Loucy (cell line): ENCODE results near the gene OS9.

Source experiments
- H2AFZ ChIP-seq: fragments of 200-600 bp; sonication (generic); 2 replicates; pipeline ENCODE4 v1.6.0; 2016; ENCODE audit warnings: antibody characterized with exemption, mild to moderate bottlenecking, low read length, moderate library complexity
- H3F3A ChIP-seq: fragments of 200-600 bp; 2 replicates; pipeline ENCODE4 v1.6.0; 2016; ENCODE audit warnings: antibody characterized with exemption, low read depth, mild to moderate bottlenecking
- H3K27me3 ChIP-seq: fragments of 200-600 bp; sonication (generic); 2 replicates; pipeline ENCODE4 v1.6.1; 2014; ENCODE audit warnings: low read length, mild to moderate bottlenecking; ENCODE audit not compliant: insufficient read depth, poor library complexity, severe bottlenecking
- H3K36me3 ChIP-seq: fragments of 200-600 bp; sonication (generic); 2 replicates; pipeline ENCODE4 v1.6.1; 2016; ENCODE audit warnings: low read length; ENCODE audit not compliant: insufficient read depth
- H3K4me1 ChIP-seq: fragments of 200-600 bp; sonication (generic); 2 replicates; pipeline ENCODE4 v1.5.1; 2014; ENCODE audit warnings: low read length, mild to moderate bottlenecking; ENCODE audit not compliant: insufficient read depth, poor library complexity, severe bottlenecking
- H3K4me2 ChIP-seq: fragments of 200-600 bp; sonication (generic); 2 replicates; pipeline ENCODE4 v1.6.0; 2014; ENCODE audit warnings: antibody characterized with exemption, low read length, low read depth, mild to moderate bottlenecking; ENCODE audit not compliant: poor library complexity, severe bottlenecking
- H3K4me3 ChIP-seq: fragments of 200-600 bp; sonication (generic); 2 replicates; pipeline ENCODE4 v1.5.1; 2014; ENCODE audit warnings: low read length, mild to moderate bottlenecking, mixed read lengths; ENCODE audit not compliant: poor library complexity, severe bottlenecking
- H3K79me2 ChIP-seq: fragments of 200-600 bp; sonication (generic); 2 replicates; pipeline ENCODE4 v1.6.1; 2014; ENCODE audit warnings: low read length; ENCODE audit not compliant: insufficient read depth
- H3K9ac ChIP-seq: fragments of 200-600 bp; sonication (generic); 2 replicates; pipeline ENCODE4 v1.6.0; 2014; ENCODE audit warnings: mild to moderate bottlenecking, low read depth, low read length, moderate library complexity; ENCODE audit not compliant: poor library complexity, severe bottlenecking
- H3K9me2 ChIP-seq: fragments of 200-600 bp; sonication (generic); replicated peaks from 2 replicates; pipeline ENCODE4 v1.6.1; 2016; ENCODE audit warnings: low read depth, low read length, mixed read lengths
- H3K9me3 ChIP-seq: fragments of 200-600 bp; sonication (generic); 2 replicates; pipeline ENCODE4 v1.6.1; 2014; ENCODE audit warnings: mild to moderate bottlenecking, antibody characterized with exemption, low read length, low read depth; ENCODE audit not compliant: insufficient read depth
- H4K20me1 ChIP-seq: fragments of 200-600 bp; sonication (generic); 2 replicates; pipeline ENCODE4 v1.6.0; 2014; ENCODE audit warnings: antibody characterized with exemption, low read length, mild to moderate bottlenecking; ENCODE audit not compliant: insufficient read depth, poor library complexity, severe bottlenecking
- EZH2phosphoT487 ChIP-seq: fragments of 200-600 bp; IDR thresholded peaks from 2 replicates; pipeline ENCODE4 v1.6.1; 2018; ENCODE audit warnings: antibody characterized with exemption, mild to moderate bottlenecking, moderate library complexity, borderline replicate concordance
- TF ChIP-seq, protein P1 (sequence below): fragments of 200-600 bp; sonication (generic); conservative IDR thresholded peaks from 2 replicates; pipeline ENCODE4 v1.5.1; 2014; ENCODE audit warnings: mild to moderate bottlenecking, antibody characterized with exemption, low read length

Gene OS9

DNA sequence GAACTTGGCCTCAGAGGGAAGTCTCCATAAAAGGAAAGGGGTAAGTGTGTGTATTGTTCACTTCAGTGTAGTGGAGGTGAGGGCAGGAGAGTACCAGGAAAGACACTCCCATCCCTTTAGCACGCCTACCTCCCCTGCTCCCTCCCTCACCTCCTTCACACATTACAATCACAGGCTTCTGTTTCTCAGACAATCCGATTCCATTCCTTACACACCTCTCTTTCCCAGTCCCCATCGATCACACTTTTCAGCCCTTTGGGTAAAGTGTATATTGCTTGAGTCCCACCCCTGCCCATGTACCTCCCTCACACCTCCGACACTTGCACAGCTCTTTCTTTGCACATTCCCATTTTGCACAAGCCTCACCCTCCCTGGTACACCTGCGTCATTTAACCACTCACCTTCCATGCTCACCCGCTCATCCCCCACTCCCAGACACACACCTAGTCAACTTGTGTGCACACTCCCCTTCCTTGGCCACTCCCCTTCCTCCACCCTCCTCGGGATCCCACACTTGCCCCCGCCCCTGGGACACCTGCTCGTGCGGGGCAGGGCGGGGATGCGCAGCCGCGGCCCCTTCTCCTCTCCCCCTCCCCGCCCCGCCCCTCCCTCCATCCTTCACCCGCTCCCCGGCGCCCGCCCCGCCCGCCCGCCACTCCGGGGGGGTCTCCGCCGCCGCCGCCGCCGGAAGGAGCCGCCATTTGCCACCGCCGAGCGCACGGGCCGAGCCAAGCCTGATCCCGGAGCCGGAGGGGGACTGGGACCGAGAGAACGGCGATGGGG is 60.7 kb downstream of the OS9 start, which contains the start of gene MARCHF9:
TSS of gene MARCHF9 (plus strand) at position 693 of the 783 bp plus-strand sequence. CDS start 426 bp downstream, outside the sequence.
- Histone ChIP-seq H3K36me3 (no peaks in the 10 kb centered on the region; the same call in 1 of the 2 replicates), H4K20me1 (peaks cover 30% of the 10 kb centered on the region), H3K4me1 (peaks cover 41% of the 10 kb centered on the region), H3K27me3 (no peaks in the 10 kb centered on the region), H3K9me3 (no peaks in the 10 kb centered on the region), H3K4me2 (peak within 1 kb of the TSS; percentile 91), H3K4me3 (peak within 1 kb of the TSS; percentile 78), H3K79me2 (peaks cover 38% of the 10 kb centered on the region), H2AFZ (peak within 1 kb of the TSS; percentile 89), H3K9ac (peak within 1 kb of the TSS; percentile 73), H3F3A (peaks cover 7% of the 10 kb centered on the region), H3K9me2 (no peaks in the 10 kb centered on the region)
- no peak for TF ChIP-seq EZH2phosphoT487
- TF ChIP-seq, protein P1, sequence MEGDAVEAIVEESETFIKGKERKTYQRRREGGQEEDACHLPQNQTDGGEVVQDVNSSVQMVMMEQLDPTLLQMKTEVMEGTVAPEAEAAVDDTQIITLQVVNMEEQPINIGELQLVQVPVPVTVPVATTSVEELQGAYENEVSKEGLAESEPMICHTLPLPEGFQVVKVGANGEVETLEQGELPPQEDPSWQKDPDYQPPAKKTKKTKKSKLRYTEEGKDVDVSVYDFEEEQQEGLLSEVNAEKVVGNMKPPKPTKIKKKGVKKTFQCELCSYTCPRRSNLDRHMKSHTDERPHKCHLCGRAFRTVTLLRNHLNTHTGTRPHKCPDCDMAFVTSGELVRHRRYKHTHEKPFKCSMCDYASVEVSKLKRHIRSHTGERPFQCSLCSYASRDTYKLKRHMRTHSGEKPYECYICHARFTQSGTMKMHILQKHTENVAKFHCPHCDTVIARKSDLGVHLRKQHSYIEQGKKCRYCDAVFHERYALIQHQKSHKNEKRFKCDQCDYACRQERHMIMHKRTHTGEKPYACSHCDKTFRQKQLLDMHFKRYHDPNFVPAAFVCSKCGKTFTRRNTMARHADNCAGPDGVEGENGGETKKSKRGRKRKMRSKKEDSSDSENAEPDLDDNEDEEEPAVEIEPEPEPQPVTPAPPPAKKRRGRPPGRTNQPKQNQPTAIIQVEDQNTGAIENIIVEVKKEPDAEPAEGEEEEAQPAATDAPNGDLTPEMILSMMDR: no peak

DNA sequence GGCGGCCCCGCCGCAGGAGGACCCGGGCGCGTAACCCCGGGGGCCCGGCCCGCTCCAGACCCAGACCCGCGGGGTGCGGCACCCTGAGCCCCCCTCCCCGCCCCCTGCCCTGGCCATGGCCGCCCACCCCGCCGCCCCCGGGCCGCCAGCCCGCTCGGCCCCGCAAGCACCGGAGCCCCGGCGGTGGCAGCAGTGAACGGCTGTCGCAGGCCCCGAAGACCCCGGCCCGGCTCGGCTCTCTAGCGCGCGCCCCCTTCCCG is 61.2 kb downstream of the OS9 start:
- H3K9me2 ChIP-seq: no peaks in the 10 kb centered on the region
- H4K20me1 ChIP-seq: peaks cover 30% of the 10 kb centered on the region
- H3K9me3 ChIP-seq: no peaks in the 10 kb centered on the region
- no peaks in the 10 kb centered on the region for H3K27me3 ChIP-seq
- H3K4me2 ChIP-seq: no peak overlapping the region
- no peak for TF ChIP-seq EZH2phosphoT487
- TF ChIP-seq, protein P1: no peak
- no peak overlapping the region for H2AFZ ChIP-seq
- peaks cover 34% of the 10 kb centered on the region for H3K79me2 ChIP-seq
- no peaks in the 10 kb centered on the region; the same call in 1 of the 2 replicates for H3K36me3 ChIP-seq
- peak overlapping the region; percentile 78 for H3K4me3 ChIP-seq
- H3K9ac ChIP-seq: no peak overlapping the region
- peaks cover 41% of the 10 kb centered on the region for H3K4me1 ChIP-seq
- peaks cover 7% of the 10 kb centered on the region for H3F3A ChIP-seq

DNA sequence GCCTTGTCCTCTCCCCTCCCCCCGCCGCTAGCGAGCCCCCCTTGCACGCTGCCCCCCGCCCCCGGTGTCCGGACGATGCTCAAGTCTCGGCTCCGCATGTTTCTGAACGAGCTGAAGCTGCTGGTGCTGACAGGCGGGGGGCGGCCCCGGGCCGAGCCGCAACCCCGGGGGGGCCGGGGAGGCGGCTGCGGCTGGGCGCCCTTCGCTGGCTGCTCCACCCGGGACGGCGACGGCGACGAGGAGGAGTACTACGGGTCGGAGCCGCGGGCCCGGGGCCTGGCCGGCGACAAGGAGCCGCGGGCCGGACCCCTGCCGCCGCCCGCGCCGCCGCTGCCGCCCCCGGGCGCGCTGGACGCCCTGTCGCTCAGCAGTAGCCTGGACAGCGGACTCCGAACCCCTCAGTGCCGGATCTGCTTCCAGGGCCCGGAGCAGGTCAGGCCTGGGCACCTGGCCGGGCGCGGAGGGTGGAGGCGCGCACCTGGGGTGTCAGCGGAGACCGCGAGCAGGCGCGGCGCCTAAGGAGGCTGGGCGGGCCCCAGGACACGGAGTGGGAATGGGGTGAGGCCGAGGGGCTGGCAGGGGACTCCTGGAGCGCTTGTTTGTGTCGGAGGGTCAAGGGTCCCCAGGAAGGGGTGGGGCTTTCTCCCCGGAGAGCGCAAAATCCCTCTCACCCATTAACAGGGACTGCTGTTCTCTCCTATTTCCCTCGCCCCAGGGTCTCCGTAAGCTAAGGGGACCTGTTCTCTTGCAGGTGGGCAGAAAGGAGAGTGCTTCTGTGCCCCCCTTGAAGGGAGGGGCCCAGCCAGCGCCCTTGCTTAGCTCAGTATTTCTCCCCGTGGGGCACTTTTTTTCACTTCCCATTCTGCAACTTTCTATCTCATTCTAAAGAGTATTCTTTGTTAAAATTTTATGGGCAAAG is 61.8 kb downstream of the OS9 start:
- no peak for TF ChIP-seq EZH2phosphoT487
- TF ChIP-seq, protein P1: no peak
- Histone ChIP-seq H3K4me3 (peak overlapping the region; percentile 78), H3F3A (peaks cover 7% of the 10 kb centered on the region), H2AFZ (no peak overlapping the region), H3K79me2 (peaks cover 28% of the 10 kb centered on the region), H3K36me3 (no peaks in the 10 kb centered on the region; the same call in 1 of the 2 replicates), H3K9me3 (no peaks in the 10 kb centered on the region), H3K4me1 (peaks cover 35% of the 10 kb centered on the region), H3K9ac (peak overlapping the region; percentile 73), H3K27me3 (no peaks in the 10 kb centered on the region), H3K9me2 (no peaks in the 10 kb centered on the region), H3K4me2 (peak overlapping the region; percentile 90), H4K20me1 (peaks cover 29% of the 10 kb centered on the region)
